Left lung (tissue), 10 donors: ENCODE measurements around the gene GRIK3. TPM values are rescaled to one million over a fixed set of nuclear protein-coding genes. Genes with fewer than 3 reads are reported as not detected.

Experiments used
- ATAC-seq: fragments of 200-7000 bp; cut with Tn5 transposase; one replicate; pipeline ENCODE4 v1.9.1; 2020; ENCODE audit warnings: moderate library complexity
- DNase-seq, 4 donors: peaks; one replicate each; pipeline ENCODE4 v3.0.0-alpha.2; 2013 to 2020
- H3K27ac ChIP-seq, 2 donors: fragments of 200-600 bp; sonication (generic) in 1 of 2; one replicate each; pipeline versions ENCODE4 v1.5.0 to v1.8.0; 2020 to 2021
- H3K27me3 ChIP-seq, 2 donors: fragments of 200-600 bp; sonication (generic) in 1 of 2; one replicate each; pipeline versions ENCODE4 v1.5.0 to v1.8.0; 2020 to 2021
- H3K36me3 ChIP-seq, 2 donors: fragments of 200-600 bp; sonication (generic) in 1 of 2; one replicate each; pipeline versions ENCODE4 v1.5.0 to v1.8.0; 2020 to 2021
- H3K4me1 ChIP-seq, 2 donors: fragments of 200-600 bp; one replicate each; pipeline ENCODE4 v1.8.0; 2021
- H3K4me3 ChIP-seq, 2 donors: fragments of 200-600 bp; sonication (generic) in 1 of 2; one replicate each; pipeline versions ENCODE4 v1.5.0 to v1.8.0; 2020 to 2021; ENCODE audit warnings: mild to moderate bottlenecking in 1 of 2
- H3K9me3 ChIP-seq, 2 donors: fragments of 200-600 bp; sonication (generic) in 1 of 2; one replicate each; pipeline versions ENCODE4 v1.5.0 to v1.8.0; 2020 to 2021
- intact Hi-C, 2 donors: fragments of 100-400 bp; cut with DNase I; formaldehyde crosslinking; loops; one replicate each; pipeline versions ENCODE4 v1.11.2 to v1.14.2; 2022
- polyA plus RNA-seq, 6 donors: library from polyadenylated mRNA; unstranded; fragments of 120-200 nt; gene quantifications; one replicate each; pipeline ENCODE4 v1.2.1, GENCODE V29; 2013; ENCODE audit not compliant: insufficient read length in 6 of 6
- total RNA-seq, 2 donors: library from RNA; stranded (reverse); fragmentation: NEBNext Ultra II Directional; extraction: Animal tissue kit (Norgen Biotek cat#: 25700); gene quantifications; one replicate each; pipeline ENCODE4 v1.2.1, GENCODE V29; 2021
- TF ChIP-seq, protein P1 (sequence below), 2 donors: fragments of 200-600 bp; sonication (generic) in 1 of 2; IDR thresholded peaks; one replicate each; pipeline versions ENCODE4 v1.5.0 to v1.8.0; 2021; ENCODE audit warnings: antibody characterized with exemption in 2 of 2
- donor health status: DM: no; HTN: yes; CAD: no.
- donor health status: DM: no; HTN: no; CAD: no.

GRIK3 gene
- total and polyA plus RNA-seq, 8 donors = 0.18 to 1.2 (median 0.48) TPM; not detected in 1

DNA sequence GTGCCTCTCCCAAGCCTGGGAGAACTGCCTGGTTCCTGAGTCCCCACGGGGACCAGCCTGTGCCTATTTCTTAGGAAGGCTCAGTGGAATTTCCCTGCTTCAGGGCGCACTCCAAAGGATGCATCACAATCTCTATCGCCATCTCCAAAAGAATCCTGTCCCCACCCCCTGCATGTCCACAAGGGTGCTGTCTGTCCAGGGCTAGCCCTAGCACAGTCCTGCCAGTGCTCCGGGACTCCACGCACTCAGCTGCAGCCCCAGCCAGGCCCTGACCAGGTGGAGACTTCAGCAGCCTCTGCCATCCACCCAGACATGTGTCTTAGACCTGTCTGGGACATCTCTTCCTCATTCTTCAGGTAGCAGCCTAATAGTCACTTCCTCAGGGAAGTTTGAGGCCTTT lies 199.7 kb downstream of the GRIK3 start:
- ATAC-seq = no peak
- no peak overlapping the region for H3K27ac ChIP-seq
- peaks cover 0 to 60% of the 10 kb centered on the region in 2 donors for H3K27me3 ChIP-seq
- no peaks in the 10 kb centered on the region for H3K36me3 ChIP-seq
- no peak for DNase-seq
- TF ChIP-seq, protein P1, sequence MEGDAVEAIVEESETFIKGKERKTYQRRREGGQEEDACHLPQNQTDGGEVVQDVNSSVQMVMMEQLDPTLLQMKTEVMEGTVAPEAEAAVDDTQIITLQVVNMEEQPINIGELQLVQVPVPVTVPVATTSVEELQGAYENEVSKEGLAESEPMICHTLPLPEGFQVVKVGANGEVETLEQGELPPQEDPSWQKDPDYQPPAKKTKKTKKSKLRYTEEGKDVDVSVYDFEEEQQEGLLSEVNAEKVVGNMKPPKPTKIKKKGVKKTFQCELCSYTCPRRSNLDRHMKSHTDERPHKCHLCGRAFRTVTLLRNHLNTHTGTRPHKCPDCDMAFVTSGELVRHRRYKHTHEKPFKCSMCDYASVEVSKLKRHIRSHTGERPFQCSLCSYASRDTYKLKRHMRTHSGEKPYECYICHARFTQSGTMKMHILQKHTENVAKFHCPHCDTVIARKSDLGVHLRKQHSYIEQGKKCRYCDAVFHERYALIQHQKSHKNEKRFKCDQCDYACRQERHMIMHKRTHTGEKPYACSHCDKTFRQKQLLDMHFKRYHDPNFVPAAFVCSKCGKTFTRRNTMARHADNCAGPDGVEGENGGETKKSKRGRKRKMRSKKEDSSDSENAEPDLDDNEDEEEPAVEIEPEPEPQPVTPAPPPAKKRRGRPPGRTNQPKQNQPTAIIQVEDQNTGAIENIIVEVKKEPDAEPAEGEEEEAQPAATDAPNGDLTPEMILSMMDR (IDR thresholded peaks at IDR 0.05) = no peak
- no peaks in the 10 kb centered on the region for H3K4me1 ChIP-seq
- H3K9me3 ChIP-seq = no peaks in the 10 kb centered on the region
- intact Hi-C loops = no loop called here
- H3K4me3 ChIP-seq = no peak overlapping the region

DNA sequence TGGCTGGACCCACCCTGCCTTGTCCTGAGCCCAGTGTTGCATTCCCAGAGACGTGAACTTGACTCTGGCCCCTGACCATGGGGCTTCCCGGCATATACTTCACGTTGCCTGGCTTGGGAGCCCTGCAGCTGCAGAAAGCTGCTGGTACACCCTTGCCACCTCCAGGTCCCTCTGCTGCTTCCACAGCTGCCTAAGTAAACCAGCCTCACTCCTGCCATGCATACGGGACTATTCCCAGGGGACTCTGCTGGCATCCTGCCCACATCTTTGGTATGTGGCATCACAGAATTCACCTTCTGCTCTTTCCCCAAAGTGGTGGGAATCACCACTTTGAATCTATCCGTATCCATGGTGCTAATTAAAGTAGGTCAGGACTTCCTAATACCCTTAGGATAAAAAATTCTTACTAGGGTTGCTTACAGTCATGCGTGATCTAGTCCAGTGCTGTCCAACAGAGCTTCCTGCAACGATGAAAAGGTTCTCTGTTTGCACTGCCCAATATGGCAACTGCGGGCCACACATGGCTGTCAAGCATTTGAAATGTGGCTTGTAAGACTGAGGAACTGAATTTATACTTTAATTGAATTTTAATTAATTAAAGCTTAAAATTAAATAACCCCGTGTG lies 203.0 kb downstream of the GRIK3 start:
- Histone ChIP-seq H3K4me1 (no peaks in the 10 kb centered on the region), H3K27me3 (peaks cover 0 to 40% of the 10 kb centered on the region in 2 donors), H3K9me3 (no peaks in the 10 kb centered on the region), H3K27ac (no peak overlapping the region), H3K4me3 (no peak overlapping the region), H3K36me3 (no peaks in the 10 kb centered on the region)
- DNase-seq = no peak
- no peak for ATAC-seq
- TF ChIP-seq, protein P1 (IDR thresholded peaks at IDR 0.05) = no peak
- intact Hi-C loops = no loop called here

DNA sequence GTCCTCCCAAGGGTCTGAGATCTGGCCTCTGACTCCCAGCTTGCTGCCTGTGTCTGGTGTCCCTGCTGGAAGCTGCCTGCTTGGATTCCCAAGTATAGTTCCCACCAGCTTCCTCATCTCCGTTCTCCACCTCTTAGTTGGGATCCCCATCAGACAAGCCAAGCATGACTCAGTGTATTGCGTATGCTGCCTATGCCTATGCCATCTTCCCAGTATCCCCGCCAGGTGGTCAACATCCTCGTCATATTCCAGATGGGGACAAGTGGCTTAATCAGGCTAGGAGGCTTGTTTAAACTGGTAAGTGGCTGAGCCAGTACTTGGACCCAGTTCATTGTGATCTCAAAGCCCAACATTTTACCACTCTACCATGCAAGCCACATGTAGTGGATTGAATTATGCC lies 204.4 kb downstream of the GRIK3 start:
- H3K27me3 ChIP-seq = peaks cover 0 to 35% of the 10 kb centered on the region in 2 donors
- no peaks in the 10 kb centered on the region for H3K36me3 ChIP-seq
- intact Hi-C loops = no loop called here
- DNase-seq = no peak
- TF ChIP-seq, protein P1 (IDR thresholded peaks at IDR 0.05) = no peak
- no peaks in the 10 kb centered on the region for H3K4me1 ChIP-seq
- no peak overlapping the region for H3K4me3 ChIP-seq
- ATAC-seq = no peak
- no peaks in the 10 kb centered on the region for H3K9me3 ChIP-seq
- no peak overlapping the region for H3K27ac ChIP-seq

DNA sequence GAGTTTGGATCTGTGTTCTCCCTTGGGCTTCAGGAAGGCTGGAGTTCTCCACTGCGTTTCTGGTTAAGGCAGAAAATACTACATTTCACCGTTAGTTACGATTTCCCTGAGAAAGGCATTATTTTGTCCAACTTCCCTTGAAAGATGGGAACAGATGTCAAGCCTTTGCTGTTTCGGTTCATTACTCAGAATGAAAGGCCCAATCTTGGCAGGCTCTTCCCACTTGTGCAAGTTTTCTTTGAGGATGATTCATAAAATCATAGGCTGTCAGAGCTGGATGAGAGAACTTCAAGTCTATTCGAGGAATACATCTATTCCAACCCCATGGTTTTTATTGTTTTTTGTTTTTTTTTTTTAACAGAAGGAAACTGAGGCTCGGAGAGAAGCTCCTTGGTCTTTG lies 205.2 kb downstream of the GRIK3 start:
- H3K36me3 ChIP-seq = no peaks in the 10 kb centered on the region
- DNase-seq (no peak), ATAC-seq (no peak)
- TF ChIP-seq, protein P1 (IDR thresholded peaks at IDR 0.05) = no peak
- H3K9me3 ChIP-seq = no peaks in the 10 kb centered on the region
- H3K27me3 ChIP-seq = peaks cover 0 to 44% of the 10 kb centered on the region in 2 donors
- H3K27ac ChIP-seq = no peak overlapping the region
- intact Hi-C loops = no loop called here
- no peaks in the 10 kb centered on the region for H3K4me1 ChIP-seq
- H3K4me3 ChIP-seq = no peak overlapping the region

DNA sequence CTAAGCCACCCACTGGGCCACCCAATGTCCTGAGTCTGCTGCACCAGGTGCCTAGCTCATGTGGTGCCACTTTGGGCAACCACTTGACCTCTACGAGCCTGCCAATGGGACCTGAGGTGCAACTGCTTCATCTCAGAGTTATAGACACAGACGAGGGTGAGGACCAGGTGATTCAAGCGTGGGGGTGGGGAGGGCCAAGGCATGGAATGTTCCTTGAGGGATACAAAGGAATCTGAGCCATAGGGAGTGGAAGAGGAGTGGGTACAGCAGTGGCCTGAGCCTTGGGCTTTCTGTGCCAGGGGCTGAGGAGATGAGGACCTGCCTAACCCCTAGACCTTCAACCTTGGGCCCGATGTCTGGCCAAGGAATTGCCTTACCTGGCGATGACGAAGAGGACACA lies 209.1 kb downstream of the GRIK3 start:
- Histone ChIP-seq H3K27ac (no peak overlapping the region), H3K9me3 (no peaks in the 10 kb centered on the region), H3K4me1 (no peaks in the 10 kb centered on the region), H3K36me3 (no peaks in the 10 kb centered on the region), H3K27me3 (peaks cover 0 to 40% of the 10 kb centered on the region in 2 donors), H3K4me3 (no peak overlapping the region)
- intact Hi-C loops = no loop called here
- DNase-seq (no peak), ATAC-seq (no peak)
- TF ChIP-seq, protein P1 (IDR thresholded peaks at IDR 0.05) = no peak
